Mesendoderm (in vitro differentiated cells): ENCODE measurements around the gene CAMSAP2.

Experiments used
- DNase-seq: peaks from one replicate; pipeline ENCODE4 v3.0.0; 2013
- H2AK5ac ChIP-seq: 2 replicates; pipeline ENCODE4 v1.6.1; 2013; ENCODE audit warnings: low read length, inconsistent platforms
- H2BK120ac ChIP-seq: 2 replicates; pipeline ENCODE4 v1.6.1; 2013; ENCODE audit warnings: low read depth, mild to moderate bottlenecking, low read length, moderate library complexity, mixed read lengths
- H2BK15ac ChIP-seq: replicated peaks from 2 replicates; pipeline ENCODE4 v1.6.1; 2013; ENCODE audit warnings: low read depth, mild to moderate bottlenecking, moderate library complexity
- H2BK5ac ChIP-seq: 2 replicates; pipeline ENCODE4 v1.6.1; 2013; ENCODE audit warnings: low read length, inconsistent platforms
- H3K18ac ChIP-seq: 2 replicates; pipeline ENCODE4 v1.6.1; 2013; ENCODE audit warnings: mild to moderate bottlenecking, low read length, mixed read lengths
- H3K23ac ChIP-seq: one replicate; pipeline ENCODE4 v1.6.1; 2013; ENCODE audit warnings: low read length
- H3K27ac ChIP-seq: 2 replicates; pipeline ENCODE4 v1.5.1; 2013; ENCODE audit warnings: low read depth, mild to moderate bottlenecking, inconsistent platforms, low read length, moderate library complexity
- H3K27me3 ChIP-seq: 2 replicates; pipeline ENCODE4 v1.6.1; 2013; ENCODE audit warnings: low read length, control low read depth, mild to moderate bottlenecking, inconsistent platforms; ENCODE audit not compliant: insufficient read depth, poor library complexity
- H3K36me3 ChIP-seq: 2 replicates; pipeline ENCODE4 v1.6.1; 2013; ENCODE audit warnings: low read length, inconsistent platforms; ENCODE audit not compliant: control insufficient read depth, insufficient read depth
- H3K4ac ChIP-seq: one replicate; pipeline ENCODE4 v1.6.1; 2013; ENCODE audit warnings: low read depth, mild to moderate bottlenecking, low read length, moderate library complexity
- H3K4me1 ChIP-seq: 2 replicates; pipeline ENCODE4 v1.6.1; 2013; ENCODE audit warnings: low read depth, low read length, inconsistent platforms; ENCODE audit not compliant: control insufficient read depth
- H3K4me2 ChIP-seq: 2 replicates; pipeline ENCODE4 v1.6.1; 2013; ENCODE audit warnings: low read length
- H3K4me3 ChIP-seq: 2 replicates; pipeline ENCODE4 v1.5.1; 2013; ENCODE audit warnings: mild to moderate bottlenecking, low read length
- H3K56ac ChIP-seq: one replicate; pipeline ENCODE4 v1.6.1; 2013; ENCODE audit warnings: low read length
- H3K79me1 ChIP-seq: 2 replicates; pipeline ENCODE4 v1.6.1; 2013; ENCODE audit warnings: low read length, inconsistent platforms
- H3K79me2 ChIP-seq: 2 replicates; pipeline ENCODE4 v1.6.1; 2013; ENCODE audit warnings: mild to moderate bottlenecking, low read length; ENCODE audit not compliant: control insufficient read depth, insufficient read depth
- H3K9ac ChIP-seq: 2 replicates; pipeline ENCODE4 v1.6.1; 2013; ENCODE audit warnings: low read length, inconsistent platforms
- H4K5ac ChIP-seq: one replicate; pipeline ENCODE4 v1.6.1; 2013; ENCODE audit warnings: low read length
- H4K8ac ChIP-seq: one replicate; pipeline ENCODE4 v1.6.1; 2013; ENCODE audit warnings: low read depth, mild to moderate bottlenecking, control low read depth, low read length, moderate library complexity
- WGBS: extraction: QIAGEN DNeasy Blood & Tissue Kit; methylation state at CpG from one replicate; pipeline ENCODE4 v1.1.7; 2013; ENCODE audit warnings: low lambda C conversion rate, missing lambda C conversion rate; ENCODE audit not compliant: insufficient coverage; ENCODE audit errors: extremely low coverage; 5-methylcytosine and 5-hydroxymethylcytosine counted together

Gene CAMSAP2

DNA sequence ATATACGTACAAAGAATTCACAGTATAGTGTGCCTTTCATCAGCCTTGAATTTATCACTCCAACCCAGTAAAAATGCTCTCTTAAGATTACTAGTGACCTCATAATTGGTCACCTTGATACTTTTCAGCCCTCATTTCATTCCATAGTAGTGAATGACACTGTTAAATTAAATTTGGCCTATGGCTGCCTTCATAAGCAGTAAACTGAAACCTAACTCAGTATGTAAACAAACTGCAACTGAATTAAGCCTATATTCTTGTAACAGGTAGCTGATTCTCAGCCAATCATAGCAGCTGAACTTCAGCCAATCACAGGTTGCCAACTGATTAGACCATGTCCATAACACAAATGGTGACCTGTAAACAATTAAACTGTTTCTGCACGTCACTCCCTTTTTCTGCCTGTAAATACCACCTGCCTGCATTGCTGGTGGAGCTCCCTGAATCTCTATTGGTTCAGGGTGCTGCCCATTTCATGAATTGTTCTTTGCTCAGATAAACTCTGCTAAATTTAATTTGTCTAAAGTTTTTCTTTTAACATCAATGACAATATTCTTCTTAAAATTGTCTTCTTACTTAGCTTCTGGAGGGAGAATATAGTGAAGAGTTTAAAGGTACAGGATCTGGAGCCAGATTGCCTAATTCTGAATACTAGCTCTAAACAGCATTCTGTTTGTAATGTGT, 24.0 kb upstream of the CAMSAP2 start:
- no peak overlapping the region for H3K23ac ChIP-seq
- no peak overlapping the region for H3K4me2 ChIP-seq
- WGBS, result no CpG with 5 or more reads among the region's 2 CpGs
- H3K4ac ChIP-seq, result no peak overlapping the region
- H3K27me3 ChIP-seq, result no peaks in the 10 kb centered on the region
- H3K27ac ChIP-seq, result no peak overlapping the region
- H3K9ac ChIP-seq, result no peak overlapping the region
- H2BK120ac ChIP-seq, result no peak overlapping the region
- no peak overlapping the region for H2BK15ac ChIP-seq
- no peak overlapping the region for H3K56ac ChIP-seq
- H3K79me2 ChIP-seq, result no peaks in the 10 kb centered on the region
- no peaks in the 10 kb centered on the region for H3K36me3 ChIP-seq
- H3K79me1 ChIP-seq, result no peaks in the 10 kb centered on the region
- no peaks in the 10 kb centered on the region for H3K4me1 ChIP-seq
- no peak overlapping the region for H2BK5ac ChIP-seq
- H3K18ac ChIP-seq, result no peak overlapping the region
- H4K5ac ChIP-seq, result no peak overlapping the region
- no peak overlapping the region for H4K8ac ChIP-seq
- no peak overlapping the region for H3K4me3 ChIP-seq
- no peak for DNase-seq
- H2AK5ac ChIP-seq, result no peak overlapping the region

DNA sequence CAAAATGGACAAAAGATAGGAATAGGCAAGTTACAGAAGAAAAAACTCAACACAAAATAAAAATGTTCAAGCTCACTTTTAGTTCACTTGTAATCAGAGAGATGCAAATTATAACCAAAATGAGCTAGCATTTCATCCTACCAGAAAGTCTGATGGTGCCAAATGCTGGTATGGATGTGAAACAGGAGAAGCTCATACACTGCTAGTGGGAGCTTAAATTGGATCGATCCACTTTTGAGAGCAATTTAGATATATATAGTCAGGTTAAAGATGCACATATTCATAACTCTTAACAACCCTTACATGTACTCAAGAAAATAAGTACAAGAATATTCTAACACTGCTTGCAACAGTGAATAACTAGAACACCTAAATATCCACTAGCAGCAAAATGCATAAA, 18.5 kb upstream of the CAMSAP2 start:
- Histone ChIP-seq H3K79me1 (no peaks in the 10 kb centered on the region), H3K9ac (no peak overlapping the region), H2BK120ac (no peak overlapping the region), H3K27me3 (no peaks in the 10 kb centered on the region), H3K4me3 (no peak overlapping the region), H3K4me1 (no peaks in the 10 kb centered on the region), H3K27ac (no peak overlapping the region), H2BK15ac (no peak overlapping the region), H4K5ac (no peak overlapping the region), H2BK5ac (no peak overlapping the region), H3K4me2 (no peak overlapping the region), H4K8ac (no peak overlapping the region), H3K18ac (no peak overlapping the region), H3K79me2 (no peaks in the 10 kb centered on the region), H3K56ac (no peak overlapping the region), H3K4ac (no peak overlapping the region), H2AK5ac (no peak overlapping the region), H3K23ac (no peak overlapping the region), H3K36me3 (no peaks in the 10 kb centered on the region)
- DNase-seq, result no peak
- WGBS, result no CpG with 5 or more reads among the region's 1 CpG

DNA sequence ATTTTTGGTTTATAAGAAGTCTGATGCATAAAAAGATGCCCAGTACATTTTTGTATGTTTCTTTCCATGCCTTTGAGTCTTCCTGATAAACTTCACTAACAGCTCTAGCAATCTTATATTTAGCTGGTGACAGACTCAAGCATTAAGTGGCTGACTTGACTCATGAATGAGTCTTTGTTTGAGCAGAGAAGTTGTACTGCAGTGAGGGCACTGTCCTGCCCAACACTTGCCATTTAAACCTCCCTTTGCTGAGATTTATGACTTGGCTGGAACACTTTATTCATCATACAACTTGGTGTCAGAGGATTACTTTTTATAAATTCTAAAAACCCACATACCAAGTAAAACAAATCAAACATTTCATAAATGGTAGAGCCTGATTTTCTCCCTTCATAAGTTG, 14.6 kb upstream of the CAMSAP2 start:
- Histone ChIP-seq H2BK15ac (no peak overlapping the region), H3K9ac (no peak overlapping the region), H2AK5ac (no peak overlapping the region), H3K27ac (no peak overlapping the region), H4K5ac (no peak overlapping the region), H3K27me3 (no peaks in the 10 kb centered on the region), H3K23ac (no peak overlapping the region), H3K4me3 (no peak overlapping the region), H3K36me3 (no peaks in the 10 kb centered on the region), H3K4ac (no peak overlapping the region), H3K4me2 (no peak overlapping the region), H4K8ac (no peak overlapping the region), H3K79me2 (no peaks in the 10 kb centered on the region), H3K56ac (no peak overlapping the region), H2BK5ac (no peak overlapping the region), H3K79me1 (no peaks in the 10 kb centered on the region), H3K18ac (no peak overlapping the region), H2BK120ac (no peak overlapping the region), H3K4me1 (no peaks in the 10 kb centered on the region)
- DNase-seq, result no peak

DNA sequence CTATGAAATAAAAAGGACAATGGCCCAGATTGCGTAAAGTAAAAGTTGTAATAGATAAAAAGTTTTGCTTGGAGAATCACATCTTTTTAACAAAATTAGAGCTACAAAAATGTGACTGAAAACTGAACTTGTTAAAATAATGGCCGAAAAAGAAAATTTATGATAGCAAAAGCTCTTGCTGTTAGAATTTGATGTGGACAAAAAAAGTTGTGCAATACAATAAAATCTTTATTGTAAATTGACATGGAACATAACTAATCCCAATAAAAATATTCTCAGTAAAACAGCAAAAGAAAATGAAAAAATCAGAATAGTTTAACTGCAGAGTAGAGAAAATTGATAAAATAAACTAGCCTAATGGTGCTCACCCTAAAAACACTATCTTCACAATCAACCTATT, 11.4 kb upstream of the CAMSAP2 start:
- no peak overlapping the region for H3K27ac ChIP-seq
- no peak overlapping the region for H2BK15ac ChIP-seq
- no peak overlapping the region for H3K18ac ChIP-seq
- H3K4me2 ChIP-seq, result no peak overlapping the region
- H3K4ac ChIP-seq, result no peak overlapping the region
- H3K4me1 ChIP-seq, result peaks cover under 1% of the 10 kb centered on the region
- H3K4me3 ChIP-seq, result no peak overlapping the region
- no peaks in the 10 kb centered on the region for H3K79me1 ChIP-seq
- DNase-seq, result no peak
- no peak overlapping the region for H2BK120ac ChIP-seq
- H3K36me3 ChIP-seq, result no peaks in the 10 kb centered on the region
- H3K56ac ChIP-seq, result no peak overlapping the region
- no peak overlapping the region for H2AK5ac ChIP-seq
- H4K8ac ChIP-seq, result no peak overlapping the region
- no peaks in the 10 kb centered on the region for H3K79me2 ChIP-seq
- no peaks in the 10 kb centered on the region for H3K27me3 ChIP-seq
- H3K9ac ChIP-seq, result no peak overlapping the region
- no peak overlapping the region for H2BK5ac ChIP-seq
- H4K5ac ChIP-seq, result no peak overlapping the region
- H3K23ac ChIP-seq, result no peak overlapping the region
- no CpG with 5 or more reads among the region's 2 CpGs for WGBS

DNA sequence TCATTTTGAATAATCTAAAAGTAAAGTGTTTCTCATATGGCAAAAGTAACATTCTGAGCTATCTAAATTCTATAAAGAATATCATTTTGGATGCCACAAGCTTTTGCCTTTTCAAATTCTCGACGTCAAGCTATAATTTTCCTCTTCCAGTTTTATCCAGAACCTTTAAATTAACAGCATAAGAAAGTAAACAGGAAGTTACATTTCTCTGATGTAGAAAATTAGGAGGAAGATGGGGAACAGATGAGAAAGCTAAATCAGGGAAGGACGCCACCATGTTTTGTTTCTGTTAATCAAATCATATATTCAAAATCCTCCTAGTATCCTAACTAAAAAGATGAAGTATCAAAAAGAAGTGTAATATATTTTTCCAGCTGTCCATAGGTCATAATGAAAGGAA, 8.8 kb upstream of the CAMSAP2 start:
- H3K4me1 ChIP-seq, result peaks cover 2% of the 10 kb centered on the region
- H2BK15ac ChIP-seq, result no peak overlapping the region
- no peaks in the 10 kb centered on the region for H3K36me3 ChIP-seq
- no peaks in the 10 kb centered on the region for H3K27me3 ChIP-seq
- H3K9ac ChIP-seq, result no peak overlapping the region
- H3K27ac ChIP-seq, result no peak overlapping the region
- H3K4ac ChIP-seq, result no peak overlapping the region
- no CpG with 5 or more reads among the region's 3 CpGs for WGBS
- no peak overlapping the region for H3K56ac ChIP-seq
- H2BK5ac ChIP-seq, result no peak overlapping the region
- no peak overlapping the region for H3K23ac ChIP-seq
- no peak overlapping the region for H3K4me2 ChIP-seq
- H2BK120ac ChIP-seq, result no peak overlapping the region
- no peak overlapping the region for H4K5ac ChIP-seq
- no peak overlapping the region for H4K8ac ChIP-seq
- H3K4me3 ChIP-seq, result no peak overlapping the region
- H3K79me1 ChIP-seq, result no peaks in the 10 kb centered on the region
- H3K79me2 ChIP-seq, result no peaks in the 10 kb centered on the region
- no peak for DNase-seq
- no peak overlapping the region for H3K18ac ChIP-seq
- H2AK5ac ChIP-seq, result no peak overlapping the region

DNA sequence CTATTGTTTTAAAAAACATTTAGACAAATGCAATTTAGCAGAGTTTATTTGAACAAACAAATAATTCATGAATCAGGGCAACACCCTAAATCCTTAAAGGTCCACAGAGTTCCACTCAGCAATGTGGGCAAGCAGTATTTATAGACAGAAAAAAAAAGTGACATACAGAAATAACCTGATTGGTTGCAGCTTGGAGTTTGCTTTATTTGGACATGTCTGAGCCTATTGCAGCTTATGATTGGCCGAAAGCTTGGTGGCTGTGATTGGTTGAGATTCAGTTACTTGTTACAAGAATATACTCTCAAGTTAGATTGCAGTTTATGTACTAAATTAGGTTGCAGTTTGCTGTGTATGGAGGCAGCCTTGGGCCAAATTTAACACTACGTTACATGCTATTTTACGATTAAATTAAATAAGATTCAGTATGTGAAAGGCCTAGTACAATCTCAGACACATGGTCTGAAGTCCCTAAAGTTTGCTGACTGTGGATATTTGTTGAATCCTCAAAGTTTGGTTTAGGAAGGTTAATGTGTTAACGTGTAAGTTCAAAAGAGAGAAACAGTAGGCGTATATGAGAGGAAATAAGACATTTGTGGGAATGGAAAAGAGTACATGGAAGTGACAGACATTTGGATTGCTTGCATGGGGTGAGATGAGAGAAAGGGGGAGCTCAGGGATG, 6.9 kb upstream of the CAMSAP2 start:
- H3K27me3 ChIP-seq, result no peaks in the 10 kb centered on the region
- H3K4ac ChIP-seq, result no peak overlapping the region
- H3K18ac ChIP-seq, result no peak overlapping the region
- no peaks in the 10 kb centered on the region for H3K79me1 ChIP-seq
- no peak overlapping the region for H3K27ac ChIP-seq
- no peak overlapping the region for H2BK5ac ChIP-seq
- WGBS, result 100% methylated on average over 2 of the region's 5 CpGs
- H4K8ac ChIP-seq, result peak overlapping the region; percentile 56
- H3K23ac ChIP-seq, result no peak overlapping the region
- H3K79me2 ChIP-seq, result no peaks in the 10 kb centered on the region
- DNase-seq, result no peak
- H2BK120ac ChIP-seq, result no peak overlapping the region
- H3K4me1 ChIP-seq, result peaks cover 2% of the 10 kb centered on the region
- H3K4me2 ChIP-seq, result no peak overlapping the region
- H4K5ac ChIP-seq, result no peak overlapping the region
- no peak overlapping the region for H3K56ac ChIP-seq
- no peak overlapping the region for H3K4me3 ChIP-seq
- no peak overlapping the region for H3K9ac ChIP-seq
- no peak overlapping the region for H2BK15ac ChIP-seq
- no peak overlapping the region for H2AK5ac ChIP-seq
- H3K36me3 ChIP-seq, result no peaks in the 10 kb centered on the region
